H9 (cell line): ENCODE results near the gene CD52. TPM values are rescaled to one million over a fixed set of nuclear protein-coding genes. Genes with fewer than 3 reads are reported as not detected.

Source experiments
- DNase-seq: peaks from one replicate; pipeline ENCODE4 v3.0.0-alpha.2; 2017
- H2AFZ ChIP-seq: one replicate; pipeline ENCODE4 v1.6.1; 2013; ENCODE audit warnings: mild to moderate bottlenecking, low read length, control low read depth, moderate library complexity
- H2AK5ac ChIP-seq: 2 replicates; pipeline ENCODE4 v1.6.1; 2013; ENCODE audit warnings: low read length, control low read depth, mixed read lengths; ENCODE audit not compliant: insufficient read length
- H2BK120ac ChIP-seq: one replicate; pipeline ENCODE4 v1.6.1; 2013; ENCODE audit warnings: low read depth, mild to moderate bottlenecking, low read length, control low read depth, inconsistent platforms; ENCODE audit not compliant: poor library complexity, severe bottlenecking
- H2BK12ac ChIP-seq: 2 replicates; pipeline ENCODE4 v1.6.1; 2013; ENCODE audit warnings: low read length, control low read depth, mixed read lengths, low read depth; ENCODE audit not compliant: insufficient read length
- H2BK15ac ChIP-seq: 2 replicates; pipeline ENCODE4 v1.6.1; 2013; ENCODE audit warnings: low read depth, low read length, control low read depth
- H2BK20ac ChIP-seq: one replicate; pipeline ENCODE4 v1.6.1; 2013; ENCODE audit warnings: low read depth, mild to moderate bottlenecking, low read length, control low read depth, inconsistent platforms; ENCODE audit not compliant: poor library complexity, severe bottlenecking
- H2BK5ac ChIP-seq: 2 replicates; pipeline ENCODE4 v1.6.1; 2013; ENCODE audit warnings: low read length, control low read depth, mixed read lengths; ENCODE audit not compliant: insufficient read length
- H3K14ac ChIP-seq: 2 replicates; pipeline ENCODE4 v1.6.1; 2013; ENCODE audit warnings: low read length, control low read depth; ENCODE audit not compliant: insufficient read depth
- H3K18ac ChIP-seq: 2 replicates; pipeline ENCODE4 v1.6.1; 2013; ENCODE audit warnings: low read depth, mild to moderate bottlenecking, mixed read lengths, low read length, control low read depth; ENCODE audit not compliant: insufficient read length
- H3K23ac ChIP-seq: 2 replicates; pipeline ENCODE4 v1.6.1; 2013; ENCODE audit warnings: low read length, control low read depth, mixed read lengths, low read depth; ENCODE audit not compliant: insufficient read length
- H3K23me2 ChIP-seq: 2 replicates; pipeline ENCODE4 v1.6.1; 2013; ENCODE audit warnings: low read depth, mild to moderate bottlenecking, mixed read lengths, low read length, control low read depth; ENCODE audit not compliant: insufficient read length, poor library complexity, severe bottlenecking
- H3K27ac ChIP-seq: 2 replicates; pipeline ENCODE4 v1.5.1; 2013; ENCODE audit warnings: low read length, control low read depth, mixed read lengths, low read depth; ENCODE audit not compliant: insufficient read length
- H3K27me3 ChIP-seq: 2 replicates; pipeline ENCODE4 v1.6.1; 2013; ENCODE audit warnings: low read length, control low read depth, inconsistent platforms; ENCODE audit not compliant: insufficient read depth
- H3K4ac ChIP-seq: 2 replicates; pipeline ENCODE4 v1.6.1; 2013; ENCODE audit warnings: low read depth, mild to moderate bottlenecking, control low read depth, inconsistent platforms, low read length, moderate library complexity
- H3K4me1 ChIP-seq: 2 replicates; pipeline ENCODE4 v1.6.1; 2013; ENCODE audit warnings: low read length, control low read depth, inconsistent platforms; ENCODE audit not compliant: insufficient read depth
- H3K4me2 ChIP-seq: 2 replicates; pipeline ENCODE4 v1.6.1; 2013; ENCODE audit warnings: low read length, control low read depth, mixed read lengths; ENCODE audit not compliant: insufficient read length, insufficient read depth
- H3K56ac ChIP-seq: 2 replicates; pipeline ENCODE4 v1.6.1; 2013; ENCODE audit warnings: low read depth, mild to moderate bottlenecking, mixed read lengths, low read length, control low read depth; ENCODE audit not compliant: insufficient read length
- H3K79me1 ChIP-seq: 2 replicates; pipeline ENCODE4 v1.6.1; 2013; ENCODE audit warnings: low read depth, mild to moderate bottlenecking, moderate library complexity, low read length, control low read depth, inconsistent platforms; ENCODE audit not compliant: insufficient read depth, poor library complexity, severe bottlenecking
- H3K79me2 ChIP-seq: 2 replicates; pipeline ENCODE4 v1.6.1; 2013; ENCODE audit warnings: low read length, control low read depth, inconsistent platforms; ENCODE audit not compliant: insufficient read depth
- H3K9ac ChIP-seq: 2 replicates; pipeline ENCODE4 v1.6.1; 2013; ENCODE audit warnings: low read length, control low read depth, mixed read lengths; ENCODE audit not compliant: insufficient read length; ENCODE audit errors: extremely low read depth
- H3K9me3 ChIP-seq: one replicate; pipeline ENCODE4 v1.6.1; 2013; ENCODE audit warnings: low read depth, low read length, inconsistent platforms; ENCODE audit not compliant: control insufficient read depth
- H3T11ph ChIP-seq: one replicate; pipeline ENCODE4 v1.6.1; 2013; ENCODE audit warnings: mild to moderate bottlenecking, low read length, control low read depth, inconsistent platforms
- H4K20me1 ChIP-seq: one replicate; pipeline ENCODE4 v1.6.1; 2013; ENCODE audit not compliant: control insufficient read depth, insufficient read length, insufficient read depth
- H4K5ac ChIP-seq: 2 replicates; pipeline ENCODE4 v1.6.1; 2013; ENCODE audit warnings: low read depth, mild to moderate bottlenecking, mixed read lengths, low read length, control low read depth; ENCODE audit not compliant: insufficient read length
- H4K8ac ChIP-seq: replicated peaks from 2 replicates; pipeline ENCODE4 v1.6.1; 2013; ENCODE audit warnings: low read length, control low read depth, mixed read lengths, low read depth; ENCODE audit not compliant: insufficient read length
- H4K91ac ChIP-seq: 2 replicates; pipeline ENCODE4 v1.6.1; 2013; ENCODE audit warnings: low read depth, mild to moderate bottlenecking, moderate library complexity, mixed read lengths, low read length, control low read depth; ENCODE audit not compliant: insufficient read length
- H3K27ac Mint-ChIP-seq, 3 experiments: 2 replicates in 2 of 3; 3 replicates in 1 of 3; pipeline ENCODE4 v1.8.0; 2020 to 2021; ENCODE audit warnings: mixed read lengths in 3 of 3, mild to moderate bottlenecking in 1 of 3, moderate library complexity in 1 of 3
- H3K27me3 Mint-ChIP-seq: 2 replicates; pipeline ENCODE4 v1.8.0; 2021; ENCODE audit warnings: low read depth, mild to moderate bottlenecking, moderate library complexity, mixed read lengths
- H3K36me3 Mint-ChIP-seq, 3 experiments: 2 replicates in 2 of 3; 3 replicates in 1 of 3; pipeline ENCODE4 v1.8.0; 2020 to 2021; ENCODE audit warnings: low read depth in 3 of 3, mixed read lengths in 3 of 3; ENCODE audit not compliant: insufficient read depth in 1 of 3
- H3K4me1 Mint-ChIP-seq, 2 experiments: 2 replicates each; pipeline ENCODE4 v1.8.0; 2020; ENCODE audit warnings: mixed read lengths in 2 of 2
- H3K4me3 Mint-ChIP-seq, 2 experiments: 2 replicates in 1 of 2; 3 replicates in 1 of 2; pipeline ENCODE4 v1.8.0; 2020 to 2021; ENCODE audit warnings: mild to moderate bottlenecking in 2 of 2, mixed read lengths in 2 of 2, moderate library complexity in 1 of 2
- H3K9me3 Mint-ChIP-seq, 2 experiments: 2 replicates in 1 of 2; 3 replicates in 1 of 2; pipeline ENCODE4 v1.8.0; 2020; ENCODE audit warnings: mild to moderate bottlenecking in 2 of 2, mixed read lengths in 2 of 2, moderate library complexity in 1 of 2
- CTCF ChIP-seq: fragments of 200-600 bp; sonication (generic); conservative IDR thresholded peaks from 3 replicates; pipeline ENCODE4 v1.8.0; 2021; ENCODE audit warnings: antibody characterized with exemption, mild to moderate bottlenecking
- WGBS: extraction: QIAGEN DNeasy Blood & Tissue Kit; methylation state at CpG from one replicate; pipeline ENCODE4 v1.1.7; 2013; ENCODE audit warnings: missing lambda C conversion rate, low lambda C conversion rate, mixed read lengths; ENCODE audit not compliant: insufficient read length; ENCODE audit errors: extremely low coverage; 5-methylcytosine and 5-hydroxymethylcytosine counted together
- total RNA-seq: library from RNA; stranded (reverse); gene quantifications from 2 replicates; pipeline ENCODE4 v1.2.1, GENCODE V29; 2021

CD52 gene
- total RNA-seq, 1 experiment from 2014 or later, result 4.1 TPM

GRCh38 chr1:26359981-26360806 lies 42.4 kb downstream of the CD52 start:
- Histone ChIP-seq H3K27me3 (no peaks in the 10 kb centered on the region; the same call in 1 of the 2 replicates), H3K9ac (no peak overlapping the region)

More at GRCh38 chr1:26359981-26360806, 42.4 kb downstream of the CD52 start:
- peaks cover 4% of the 10 kb centered on the region for H3K23me2 ChIP-seq
- H3K23ac ChIP-seq, result no peak overlapping the region
- peaks cover 3% of the 10 kb centered on the region for H3K4me1 ChIP-seq
- H3K9me3 ChIP-seq, result no peaks in the 10 kb centered on the region
- H3K79me2 ChIP-seq, result no peaks in the 10 kb centered on the region
- peak overlapping the region; percentile 54 for H3K4me2 ChIP-seq
- Mint-ChIP-seq H3K4me3 (peak overlapping the region; percentile 69 to 87), H3K4me1 (peaks cover 44 to 57% of the 10 kb centered on the region in 2 experiments), H3K27ac (no peak overlapping the region), H3K9me3 (no peaks in the 10 kb centered on the region; a peak in 1 of 5 replicates), H3K27me3 (peaks cover 66% of the 10 kb centered on the region), H3K36me3 (no peaks in the 10 kb centered on the region)
- H3K14ac ChIP-seq, result 0 out of 2 replicates have a peak overlapping the region, but pooled peaks have one; percentile 59
- no peak overlapping the region for H3T11ph ChIP-seq
- H3K4ac ChIP-seq, result no peak overlapping the region
- H2BK120ac ChIP-seq, result no peak overlapping the region
- H4K91ac ChIP-seq, result no peak overlapping the region
- peak; percentile 87 for DNase-seq
- no peak overlapping the region for H2BK15ac ChIP-seq
- TF ChIP-seq CTCF, result no peak
- no peaks in the 10 kb centered on the region for H4K20me1 ChIP-seq
- H2BK20ac ChIP-seq, result no peak overlapping the region
- H2AK5ac ChIP-seq, result no peak overlapping the region
- no peak overlapping the region for H4K5ac ChIP-seq
- H3K56ac ChIP-seq, result no peak overlapping the region
- no peak overlapping the region for H2AFZ ChIP-seq
- no peaks in the 10 kb centered on the region for H3K79me1 ChIP-seq
- peak overlapping the region; percentile 41 for H3K18ac ChIP-seq
- no peak overlapping the region for H3K27ac ChIP-seq
- H4K8ac ChIP-seq, result no peak overlapping the region
- no peak overlapping the region for H2BK5ac ChIP-seq
- no peak overlapping the region for H2BK12ac ChIP-seq
- WGBS, result no CpG with 5 or more reads among the region's 67 CpGs
